ENCODE data around the gene PLCB2.

GRCh38 chr15:40336744-40337122 lies 29.0 kb upstream of the PLCB2 start:
- no peak; the same call in 1 of the 2 replicates for TF ChIP-seq CTCF (IDR thresholded peaks at IDR 0.05)
- no peak for TF ChIP-seq ZFX (IDR thresholded peaks at IDR 0.05; ENCODE audit: borderline replicate concordance)
